Right renal cortex interstitium (tissue), 3 donors: ENCODE results near the gene UGT1A3. TPM values are rescaled to one million over a fixed set of nuclear protein-coding genes. Genes with fewer than 3 reads are reported as not detected.

Source experiments
- DNase-seq, 3 donors: peaks; one replicate each; pipeline ENCODE4 v3.0.0-alpha.2; 2013; ENCODE audit warnings: low read depth in 3 of 3, low spot score in 2 of 3
- polyA plus RNA-seq, 3 donors: library from polyadenylated mRNA; unstranded; fragments of 120-200 nt; gene quantifications; one replicate each; pipeline ENCODE4 v1.2.1, GENCODE V29; 2013; ENCODE audit not compliant: insufficient read length in 3 of 3

The UGT1A3 gene
- polyA plus RNA-seq, 3 donors = not detected

DNA sequence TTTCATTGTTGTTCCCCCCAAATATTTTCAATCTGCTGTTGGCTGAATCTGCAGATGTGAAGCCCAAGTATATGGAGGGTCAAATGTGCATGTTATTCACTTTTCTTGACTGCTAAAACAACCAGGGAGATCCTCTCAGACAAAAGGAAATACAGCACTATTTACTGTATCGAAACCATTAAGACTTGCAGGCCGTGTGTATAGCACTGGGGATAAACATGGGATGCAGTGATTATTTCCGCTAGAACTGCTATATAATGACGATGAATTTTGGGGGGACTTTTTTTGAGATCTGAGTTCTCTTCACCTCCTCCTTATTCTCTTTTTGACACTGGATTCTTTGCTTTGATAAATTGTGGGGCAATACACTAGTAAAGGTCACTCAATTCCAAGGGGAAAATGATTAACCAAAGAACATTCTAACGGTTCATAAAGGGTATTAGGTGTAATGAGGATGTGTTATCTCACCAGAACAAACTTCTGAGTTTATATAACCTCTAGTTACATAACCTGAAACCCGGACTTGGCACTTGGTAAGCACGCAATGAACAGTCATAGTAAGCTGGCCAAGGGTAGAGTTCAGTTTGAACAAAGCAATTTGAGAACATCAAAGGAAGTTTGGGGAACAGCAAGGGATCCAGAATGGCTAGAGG, 27.7 kb downstream of the UGT1A3 start:
- DNase-seq = no peak

DNA sequence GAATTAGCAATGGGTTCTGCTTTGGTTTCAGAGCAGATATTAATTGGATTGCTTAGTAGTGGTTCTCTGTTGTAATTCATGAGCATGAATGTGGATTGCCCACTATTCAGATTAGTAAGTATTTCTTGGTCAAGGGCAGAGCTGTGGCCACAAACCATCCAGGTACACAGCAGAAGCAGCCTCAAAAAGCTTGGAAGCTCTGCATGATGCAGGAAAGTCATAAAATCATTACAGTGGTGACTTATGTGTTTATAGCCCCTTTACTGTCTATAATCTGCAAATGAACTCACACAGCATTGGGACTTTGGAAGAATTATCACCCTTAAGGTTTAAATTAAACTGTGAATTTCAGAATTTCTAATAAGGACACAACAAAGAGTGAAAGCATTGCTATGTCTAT, 29.3 kb downstream of the UGT1A3 start:
- no peak for DNase-seq

DNA sequence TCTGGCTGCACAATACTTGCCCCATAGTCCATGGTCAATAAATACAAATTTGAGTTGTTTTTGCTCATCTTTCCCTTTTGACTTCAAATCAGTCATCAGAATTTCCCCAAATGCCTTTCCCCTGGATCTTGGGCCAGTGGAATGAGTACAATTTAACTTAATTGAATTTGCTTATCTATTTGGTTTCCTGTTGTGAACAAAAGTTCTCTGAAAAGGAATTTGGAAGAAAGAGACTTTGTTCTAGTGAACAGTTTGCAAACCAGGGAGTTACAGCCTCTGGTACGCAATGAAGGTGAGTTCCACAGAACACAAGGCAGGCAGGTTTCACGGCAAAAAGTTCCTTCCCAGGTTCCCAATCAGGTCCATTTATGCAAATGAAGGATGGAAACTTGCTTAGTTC, 30.0 kb downstream of the UGT1A3 start:
- no peak for DNase-seq

DNA sequence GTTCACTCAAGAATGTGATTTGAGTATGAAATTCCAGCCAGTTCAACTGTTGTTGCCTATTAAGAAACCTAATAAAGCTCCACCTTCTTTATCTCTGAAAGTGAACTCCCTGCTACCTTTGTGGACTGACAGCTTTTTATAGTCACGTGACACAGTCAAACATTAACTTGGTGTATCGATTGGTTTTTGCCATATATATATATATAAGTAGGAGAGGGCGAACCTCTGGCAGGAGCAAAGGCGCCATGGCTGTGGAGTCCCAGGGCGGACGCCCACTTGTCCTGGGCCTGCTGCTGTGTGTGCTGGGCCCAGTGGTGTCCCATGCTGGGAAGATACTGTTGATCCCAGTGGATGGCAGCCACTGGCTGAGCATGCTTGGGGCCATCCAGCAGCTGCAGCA, 31.2 kb downstream of the UGT1A3 start, which contains the start of gene UGT1A1:
Gene UGT1A1 (plus strand): TSS at position 228 of the 400 bp plus-strand sequence. CDS start 18 bp downstream, at position 246.
- DNase-seq = no peak

DNA sequence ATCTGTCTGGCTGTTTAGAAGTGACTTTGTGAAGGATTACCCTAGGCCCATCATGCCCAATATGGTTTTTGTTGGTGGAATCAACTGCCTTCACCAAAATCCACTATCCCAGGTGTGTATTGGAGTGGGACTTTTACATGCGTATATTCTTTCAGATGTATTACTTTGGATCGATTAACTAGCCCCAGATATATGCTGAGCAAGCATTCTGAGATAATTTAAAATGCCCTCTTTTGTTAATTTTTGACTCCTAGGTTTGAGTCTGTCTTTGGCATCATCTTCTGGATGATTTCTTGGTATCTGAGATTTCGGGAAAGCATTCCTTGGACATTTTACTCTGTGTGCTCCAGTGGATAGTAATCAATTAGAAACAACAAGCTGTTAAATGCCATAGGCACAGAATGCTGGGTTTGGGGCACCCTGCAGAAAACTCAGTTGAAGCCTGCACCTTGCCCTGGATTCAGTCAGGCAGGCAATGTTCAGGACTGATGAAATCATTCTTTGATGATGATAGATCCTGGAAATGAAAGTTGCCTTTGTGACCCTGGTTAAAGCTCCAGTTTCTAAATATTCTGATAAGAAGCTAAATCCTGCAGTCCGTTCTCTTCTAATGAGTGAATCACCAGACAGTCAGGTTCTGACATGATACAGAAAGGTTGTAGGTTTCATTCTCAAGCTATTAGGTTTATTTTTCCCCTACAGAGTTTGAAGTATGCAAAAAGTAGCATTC, 32.4 kb downstream of the UGT1A3 start:
- no peak for DNase-seq

DNA sequence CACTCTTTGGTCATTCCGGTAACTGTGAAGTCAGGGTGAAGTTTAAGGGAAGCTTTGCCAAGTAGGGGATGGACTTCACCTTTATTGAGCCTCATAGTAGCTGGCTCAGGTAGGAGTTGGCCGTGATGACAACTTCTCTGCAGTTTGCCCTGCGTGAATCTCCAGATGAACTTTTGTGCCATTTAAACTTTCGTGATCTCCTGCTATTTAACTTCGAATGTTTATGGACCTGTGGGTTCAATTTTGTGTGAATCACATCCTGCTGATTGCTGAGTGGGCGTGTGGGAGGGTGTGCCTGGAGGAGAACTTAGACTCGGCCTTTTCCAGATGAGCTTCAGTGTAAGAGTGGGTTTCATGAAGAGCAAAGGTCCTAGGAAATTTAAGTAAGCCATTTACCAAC, 35.4 kb downstream of the UGT1A3 start:
- no peak for DNase-seq

DNA sequence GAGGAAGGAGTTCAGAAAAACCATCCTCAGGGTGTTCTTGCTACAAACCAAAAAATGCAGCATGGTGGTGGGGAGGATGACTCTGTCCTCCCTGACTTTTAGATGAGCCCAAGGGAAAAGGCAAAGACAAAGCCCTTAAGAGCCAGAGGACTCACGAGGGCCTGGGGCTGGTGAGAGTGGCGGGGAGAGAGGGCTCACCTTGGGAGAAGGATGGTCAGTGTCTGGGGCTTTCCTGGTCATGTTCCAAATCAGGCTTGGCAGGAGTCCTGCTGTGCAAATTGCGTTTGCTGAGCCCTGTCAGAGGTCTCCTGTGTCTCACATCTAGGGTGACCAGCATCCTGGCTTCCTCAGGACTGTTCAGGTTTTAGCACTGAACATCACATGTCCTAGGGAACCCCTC, 35.9 kb downstream of the UGT1A3 start:
- DNase-seq = no peak

DNA sequence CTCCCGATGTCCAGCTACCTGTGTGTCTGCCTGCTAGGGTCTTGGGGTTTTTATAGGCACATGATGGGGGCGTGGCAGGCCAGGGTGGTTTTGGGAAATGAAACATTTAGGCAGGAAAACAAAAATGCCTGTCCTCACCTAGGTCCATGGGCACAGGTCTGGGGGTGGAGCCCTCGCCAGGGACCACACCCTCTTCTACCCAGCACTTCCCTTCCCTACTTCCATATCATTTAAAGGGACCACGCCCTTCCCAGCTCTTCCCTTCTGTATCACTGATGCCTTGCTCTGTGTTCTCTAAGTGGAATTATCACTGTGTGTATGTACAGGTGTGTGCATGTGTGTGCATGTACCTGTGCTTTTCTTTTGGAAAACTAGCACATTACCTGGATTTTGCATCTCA, 37.6 kb downstream of the UGT1A3 start:
- DNase-seq = no peak

DNA sequence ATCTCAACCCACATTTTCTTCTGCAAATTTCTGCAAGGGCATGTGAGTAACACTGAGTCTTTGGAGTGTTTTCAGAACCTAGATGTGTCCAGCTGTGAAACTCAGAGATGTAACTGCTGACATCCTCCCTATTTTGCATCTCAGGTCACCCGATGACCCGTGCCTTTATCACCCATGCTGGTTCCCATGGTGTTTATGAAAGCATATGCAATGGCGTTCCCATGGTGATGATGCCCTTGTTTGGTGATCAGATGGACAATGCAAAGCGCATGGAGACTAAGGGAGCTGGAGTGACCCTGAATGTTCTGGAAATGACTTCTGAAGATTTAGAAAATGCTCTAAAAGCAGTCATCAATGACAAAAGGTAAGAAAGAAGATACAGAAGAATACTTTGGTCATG, 39.2 kb downstream of the UGT1A3 start:
- no peak for DNase-seq

DNA sequence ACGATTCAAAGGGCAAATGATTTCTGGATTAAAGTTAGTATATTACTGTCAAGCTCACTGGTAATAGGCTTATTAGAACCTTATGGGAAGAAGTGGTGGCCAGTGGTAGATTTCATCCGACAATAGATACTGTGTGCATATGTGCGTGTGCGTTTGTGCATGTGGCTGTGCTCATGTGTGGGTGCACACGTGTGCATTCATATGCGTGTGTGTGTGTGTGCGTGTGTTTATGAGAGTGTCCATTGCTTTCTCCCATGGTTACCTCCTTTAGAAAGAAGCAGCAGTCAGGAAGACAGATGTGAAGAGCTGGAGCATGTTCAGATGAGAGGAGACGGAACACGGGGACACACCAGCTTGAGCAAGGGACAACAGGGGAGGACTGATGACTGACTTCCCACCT, 40.4 kb downstream of the UGT1A3 start:
- DNase-seq = no peak

DNA sequence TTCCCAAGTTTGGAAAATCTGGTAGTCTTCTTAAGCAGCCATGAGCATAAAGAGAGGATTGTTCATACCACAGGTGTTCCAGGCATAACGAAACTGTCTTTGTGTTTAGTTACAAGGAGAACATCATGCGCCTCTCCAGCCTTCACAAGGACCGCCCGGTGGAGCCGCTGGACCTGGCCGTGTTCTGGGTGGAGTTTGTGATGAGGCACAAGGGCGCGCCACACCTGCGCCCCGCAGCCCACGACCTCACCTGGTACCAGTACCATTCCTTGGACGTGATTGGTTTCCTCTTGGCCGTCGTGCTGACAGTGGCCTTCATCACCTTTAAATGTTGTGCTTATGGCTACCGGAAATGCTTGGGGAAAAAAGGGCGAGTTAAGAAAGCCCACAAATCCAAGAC, 43.3 kb downstream of the UGT1A3 start:
- no peak for DNase-seq

DNA sequence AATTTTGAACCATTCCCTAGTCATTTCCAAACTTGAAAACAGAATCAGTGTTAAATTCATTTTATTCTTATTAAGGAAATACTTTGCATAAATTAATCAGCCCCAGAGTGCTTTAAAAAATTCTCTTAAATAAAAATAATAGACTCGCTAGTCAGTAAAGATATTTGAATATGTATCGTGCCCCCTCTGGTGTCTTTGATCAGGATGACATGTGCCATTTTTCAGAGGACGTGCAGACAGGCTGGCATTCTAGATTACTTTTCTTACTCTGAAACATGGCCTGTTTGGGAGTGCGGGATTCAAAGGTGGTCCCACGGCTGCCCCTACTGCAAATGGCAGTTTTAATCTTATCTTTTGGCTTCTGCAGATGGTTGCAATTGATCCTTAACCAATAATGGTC, 43.7 kb downstream of the UGT1A3 start:
- no peak for DNase-seq

DNA sequence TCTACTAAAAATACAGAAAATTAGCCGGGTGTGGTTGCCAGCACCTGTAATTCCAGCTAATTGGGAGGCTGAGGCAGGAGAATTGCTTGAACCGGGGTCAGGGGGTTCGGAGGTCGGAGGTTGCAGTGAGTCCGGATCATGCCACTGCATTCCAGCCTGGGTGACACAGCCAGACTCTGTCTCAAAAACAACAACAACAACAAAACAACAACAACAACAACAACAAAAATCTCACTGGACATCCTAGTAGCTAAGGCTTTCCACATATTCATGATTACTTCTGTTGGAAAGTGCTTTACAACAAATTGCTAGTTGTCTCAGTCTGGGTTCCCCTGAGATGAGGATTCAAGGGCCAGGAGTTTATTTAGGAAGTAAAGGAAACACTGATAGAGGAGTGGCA, 45.0 kb downstream of the UGT1A3 start:
- DNase-seq = no peak

DNA sequence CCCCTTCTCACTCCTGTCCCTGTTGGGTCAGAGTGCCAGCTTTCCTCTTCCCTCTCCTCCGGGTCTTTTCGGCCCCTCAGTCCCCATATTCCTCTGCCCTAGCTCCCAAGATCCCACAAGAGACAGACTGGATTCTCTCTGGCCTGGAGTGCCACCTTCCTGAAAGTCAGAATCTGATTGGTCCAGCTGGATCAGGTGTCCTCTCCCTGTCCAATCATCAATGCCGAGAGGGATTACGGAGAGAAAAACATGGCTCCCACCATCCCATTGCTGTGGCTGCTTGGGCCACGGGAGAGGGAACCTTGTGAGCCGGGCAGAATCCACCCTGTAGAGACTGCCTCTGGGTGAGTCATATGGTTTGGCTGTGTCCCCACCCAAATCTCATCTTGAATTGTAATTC, 46.6 kb downstream of the UGT1A3 start:
- DNase-seq = no peak

DNA sequence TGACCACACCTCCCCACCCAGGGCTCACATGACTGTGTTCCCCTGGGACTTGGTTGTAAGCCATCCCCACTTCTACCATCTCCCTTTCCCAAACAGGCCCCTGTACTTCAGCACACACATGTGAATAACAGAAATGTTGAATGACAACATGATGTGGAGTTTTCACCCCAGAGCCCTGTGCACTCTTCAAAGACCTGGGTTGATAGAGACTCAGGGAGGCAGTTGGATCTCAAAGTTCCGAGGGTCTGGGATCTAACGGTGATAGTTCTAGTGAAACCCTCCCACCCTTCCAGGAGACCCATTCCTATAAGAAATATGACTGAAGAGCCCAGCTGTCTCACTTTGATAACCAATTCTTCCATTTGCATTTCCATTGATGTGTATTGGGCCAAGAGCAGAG, 49.2 kb downstream of the UGT1A3 start, which contains the start of gene MROH2A:
Gene MROH2A (plus strand): TSS at position 301 of the 400 bp plus-strand sequence. CDS start 1,029 bp downstream, outside the sequence.
- no peak for DNase-seq

DNA sequence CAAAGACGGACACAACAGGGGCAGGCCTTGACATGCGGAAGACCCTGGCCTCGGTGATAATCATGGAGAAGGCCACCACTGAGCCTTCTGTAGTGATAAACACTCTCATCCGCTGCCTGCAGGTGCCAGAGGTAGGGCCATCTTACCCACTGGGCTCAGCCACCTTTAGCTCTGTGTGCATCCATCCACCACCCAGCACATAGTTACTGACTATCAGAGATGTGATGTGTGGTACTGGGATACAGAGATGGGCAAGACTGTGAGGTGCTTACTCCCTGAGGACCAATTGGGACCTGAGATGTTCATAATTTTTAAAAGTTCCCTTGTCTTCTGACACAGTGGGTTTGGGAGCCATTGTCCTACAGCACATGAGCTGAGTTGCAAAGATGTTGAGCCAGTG, 50.9 kb downstream of the UGT1A3 start:
- DNase-seq = no peak

DNA sequence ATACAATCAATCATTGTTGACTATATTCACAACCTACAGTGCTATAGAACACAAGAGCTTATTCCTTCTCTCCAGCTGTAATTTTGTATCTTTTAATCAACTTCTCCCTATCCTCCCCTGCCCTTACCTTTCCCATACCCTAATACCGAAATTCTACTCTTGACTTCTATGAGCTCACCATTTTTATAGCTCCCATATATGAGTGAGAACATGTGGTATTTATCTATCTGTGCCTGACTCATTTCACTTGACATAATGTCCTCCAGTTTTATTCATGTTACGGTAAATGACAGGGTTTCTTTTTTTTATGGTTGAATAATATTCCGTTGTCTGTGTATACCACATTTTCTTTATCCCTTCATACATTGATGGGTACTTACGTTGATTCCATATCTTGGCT, 51.9 kb downstream of the UGT1A3 start:
- DNase-seq = no peak

DNA sequence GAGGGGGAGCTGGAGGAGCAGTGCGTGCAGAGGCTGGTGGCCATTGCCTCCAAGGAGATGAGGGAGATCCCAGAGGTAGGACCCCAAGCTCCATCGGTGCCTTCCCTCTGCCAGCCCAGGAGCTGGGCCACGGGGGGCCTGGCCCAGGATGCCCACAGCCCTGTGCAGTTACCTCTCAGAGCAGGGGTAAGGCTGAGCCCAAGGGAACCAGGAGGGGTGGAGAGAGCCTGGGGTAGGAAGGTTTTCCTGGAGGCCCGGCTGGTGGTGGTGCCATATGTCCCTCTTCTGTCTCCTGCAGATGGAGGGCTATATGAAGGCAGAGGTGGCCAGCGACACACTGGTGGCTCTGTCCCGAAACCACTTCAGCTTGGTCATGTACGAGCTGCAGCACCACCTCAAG, 60.7 kb downstream of the UGT1A3 start:
- no peak for DNase-seq

DNA sequence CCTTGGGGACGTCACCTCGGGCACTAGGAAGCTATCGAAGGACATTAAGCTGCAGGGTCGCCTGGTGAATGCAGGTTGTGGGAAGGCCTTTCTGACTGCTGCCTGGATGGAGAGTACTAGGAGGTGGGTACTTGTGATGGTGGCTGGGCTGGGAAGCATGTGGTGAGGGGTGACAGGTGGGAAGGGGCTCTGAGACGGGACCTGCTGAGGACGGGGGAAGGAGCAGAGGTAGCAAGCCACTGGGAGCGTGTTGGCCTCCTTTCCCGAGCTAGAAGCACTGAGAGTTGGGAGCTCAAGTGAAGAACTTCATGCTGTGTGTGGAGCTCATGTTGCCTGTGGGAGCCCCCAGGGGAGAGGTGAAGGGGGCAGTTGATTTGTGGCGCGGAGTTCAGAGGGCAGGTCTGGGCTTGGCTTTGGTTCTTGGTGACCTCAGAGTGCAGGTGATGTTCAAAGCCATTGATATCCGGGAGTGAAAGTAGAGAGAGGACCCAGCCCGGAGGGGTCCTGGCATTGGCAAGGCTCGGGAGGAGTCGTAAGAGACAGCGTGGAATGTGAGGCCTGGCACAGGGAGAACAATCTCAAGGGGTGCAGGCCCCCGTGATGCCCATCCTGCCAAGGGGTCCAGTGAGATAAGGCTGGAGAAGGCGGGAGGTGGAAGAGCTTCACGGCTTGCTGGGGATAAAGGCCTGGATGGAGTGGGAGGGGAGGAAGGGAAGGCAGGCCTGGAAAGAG, 62.5 kb downstream of the UGT1A3 start:
- no peak for DNase-seq

DNA sequence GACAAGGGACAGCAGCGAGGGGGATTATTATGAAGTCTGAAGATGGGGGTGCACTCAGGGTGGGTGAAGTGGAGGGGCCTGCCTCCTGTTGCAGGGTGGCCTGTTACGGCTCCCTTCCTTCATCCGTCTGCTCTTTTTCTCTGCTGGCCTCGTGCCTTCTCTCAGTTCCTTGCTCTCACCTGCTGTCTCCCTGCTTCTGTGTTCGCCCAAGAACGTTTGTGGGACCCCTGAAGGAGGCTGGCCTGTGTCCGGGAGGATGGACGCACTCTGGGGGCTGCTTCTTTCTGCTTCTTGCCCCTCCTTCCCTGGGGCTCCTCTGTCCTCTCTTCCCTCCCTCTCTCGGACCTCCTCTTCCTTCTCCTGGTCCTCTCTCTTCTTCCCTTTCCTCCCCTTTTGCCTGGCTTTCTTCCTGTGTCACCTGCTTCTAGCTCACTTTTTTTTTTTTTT, 63.1 kb downstream of the UGT1A3 start:
- DNase-seq = no peak

DNA sequence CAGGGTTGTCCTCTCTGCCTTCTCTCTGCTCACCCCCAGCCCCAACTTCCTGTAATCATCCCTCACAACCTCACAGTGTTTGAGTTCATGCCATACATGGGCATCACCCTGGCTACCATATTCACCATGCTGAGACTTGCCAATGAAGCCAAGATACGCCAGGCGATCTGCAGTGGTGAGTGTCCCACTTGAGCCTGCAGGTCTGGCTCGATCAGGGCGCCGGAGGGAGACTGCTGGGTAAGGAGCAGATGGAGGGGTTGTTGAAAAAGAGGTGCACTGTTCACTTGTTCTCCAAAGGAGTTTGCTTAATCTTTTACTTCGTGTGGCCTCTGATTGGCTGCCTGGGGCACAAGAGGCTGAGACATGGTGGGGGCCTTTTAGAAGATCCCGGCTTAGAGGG, 63.9 kb downstream of the UGT1A3 start:
- DNase-seq = no peak
